Measurements from ENCODE around the gene DMRT2.

The DMRT2 gene

DNA sequence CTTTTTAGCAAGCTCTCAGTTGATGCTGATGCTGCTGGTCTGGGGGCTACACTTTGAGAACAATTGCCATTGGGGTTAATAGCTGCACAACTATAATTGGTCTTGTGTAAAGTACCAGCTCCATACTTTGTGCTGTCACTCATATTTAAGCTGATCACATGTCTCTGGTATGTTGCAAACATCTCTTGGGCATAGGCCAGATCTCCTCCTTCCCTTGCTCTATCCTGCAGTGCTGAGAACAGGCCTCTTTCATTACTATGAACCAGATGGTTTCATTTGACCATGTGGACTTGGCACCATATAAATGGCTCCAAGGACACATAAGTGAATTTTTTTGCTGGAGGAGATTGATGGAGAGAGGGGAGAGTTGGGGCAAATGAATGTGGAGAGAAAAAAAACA is 48.4 kb downstream of the DMRT2 start:
- DNase-seq = no peak

DNA sequence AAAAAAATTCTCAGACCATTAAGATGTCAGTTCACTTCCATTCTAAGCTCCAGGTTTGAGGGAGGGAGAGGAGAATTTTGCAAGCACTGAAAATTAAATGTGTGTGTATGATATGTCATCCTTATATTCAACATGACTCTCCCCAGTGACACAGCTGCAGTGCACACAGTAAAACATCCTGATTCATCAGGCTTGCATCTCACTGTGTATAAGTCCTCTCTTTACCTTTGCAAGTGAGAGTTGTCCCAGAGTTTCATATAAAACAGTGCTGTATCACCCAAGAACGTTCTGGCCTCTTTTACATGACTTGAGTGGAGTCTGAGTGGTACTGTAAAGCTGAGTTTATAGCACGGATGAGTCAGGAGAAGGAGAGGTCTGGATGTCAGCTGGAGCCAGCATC is 50.0 kb downstream of the DMRT2 start:
- DNase-seq = no peak

DNA sequence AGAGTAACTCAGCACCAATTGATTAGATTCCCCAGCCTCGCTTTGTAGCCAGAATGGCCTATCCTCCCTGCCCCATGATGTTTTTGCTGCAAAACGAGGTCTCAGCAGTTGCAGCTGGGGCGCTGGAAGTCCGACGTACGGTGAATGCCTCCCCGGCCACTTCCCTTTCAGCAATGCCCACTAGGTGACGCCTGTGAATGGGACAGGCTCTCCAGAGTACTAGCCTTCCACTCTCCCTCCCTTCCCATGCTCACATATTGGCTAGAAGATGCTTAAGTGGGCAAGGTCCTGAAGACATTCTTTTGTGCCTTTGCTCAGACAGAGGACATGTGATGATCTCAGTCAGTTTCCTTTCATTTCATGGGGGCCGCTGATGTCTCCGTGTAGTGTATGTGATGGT is 50.8 kb downstream of the DMRT2 start:
- DNase-seq = peak; percentile 34

DNA sequence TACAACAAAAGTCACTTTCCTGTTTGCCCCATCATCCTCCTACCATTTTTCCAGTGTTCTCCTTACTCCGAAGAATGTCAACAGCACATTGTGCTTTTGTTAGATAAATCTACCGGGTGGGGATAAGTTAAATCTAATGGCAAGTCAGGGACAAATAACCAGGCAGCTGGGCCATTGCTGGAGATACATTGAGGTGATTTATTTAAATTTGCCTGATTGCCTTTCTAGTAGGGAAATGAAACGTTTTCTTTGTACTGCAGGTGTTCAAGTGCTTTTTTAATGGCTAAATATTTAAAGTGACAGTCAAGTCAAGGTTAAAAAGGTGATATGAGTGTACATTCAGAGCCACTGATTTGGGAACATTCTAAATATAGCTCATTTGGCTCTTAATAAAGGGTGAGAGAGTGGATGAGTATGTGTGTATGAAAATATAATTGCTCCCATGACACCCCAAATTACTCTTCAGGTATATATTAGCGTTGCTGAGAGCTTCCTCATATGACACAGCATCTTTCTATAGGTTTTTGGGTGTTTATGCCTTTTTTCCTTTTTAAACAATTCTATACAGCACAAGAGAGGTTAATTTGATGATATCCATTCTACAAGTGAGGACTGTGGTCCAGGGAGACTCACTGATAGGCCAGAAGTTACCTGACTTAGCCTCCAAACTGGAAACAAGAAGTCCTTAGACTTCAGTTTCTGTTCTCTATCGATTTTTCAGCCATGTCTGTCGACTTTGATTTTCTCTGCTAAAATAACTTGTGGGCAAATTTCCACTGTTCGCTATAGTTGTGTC is 51.9 kb downstream of the DMRT2 start:
- DNase-seq = no peak

DNA sequence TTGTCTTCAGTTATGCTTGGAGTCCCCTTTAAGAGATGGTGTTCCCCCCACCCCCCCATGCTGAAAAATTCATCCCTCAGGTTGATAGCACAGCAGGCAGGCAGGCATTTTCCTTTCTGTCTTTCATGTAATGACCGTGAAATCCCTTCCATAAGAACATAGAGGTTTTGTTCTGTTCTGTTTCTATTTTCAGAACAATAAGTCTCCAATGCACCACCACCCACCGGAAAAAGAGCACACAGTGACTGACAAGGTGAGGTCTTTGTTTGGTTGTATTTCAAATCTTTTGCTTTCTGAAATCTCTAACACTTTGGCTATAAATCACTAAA is 52.4 kb downstream of the DMRT2 start:
- DNase-seq = no peak

Measured in hematopoietic multipotent progenitor cell treated with erythropoietin and hydrocortisone succinate and interleukin-3 and kit ligand, for 4 days (in vitro differentiated cells).